Glutamatergic neuron (in vitro differentiated cells): Measurements from ENCODE around the gene SSB. TPM values are rescaled to one million over a fixed set of nuclear protein-coding genes. Genes with fewer than 3 reads are reported as not detected.
"Not testable (repeated sequence)": the region's sequence is repeated elsewhere in the genome, so short reads cannot be mapped to it uniquely, and the experiment has no call there.

Experiments used
- DNase-seq: peaks from one replicate; pipeline ENCODE4 v3.0.0; 2022
- H3K27ac Mint-ChIP-seq: one replicate; pipeline ENCODE4 v1.8.0; 2020; ENCODE audit warnings: mild to moderate bottlenecking, mixed read lengths, inconsistent platforms; ENCODE audit not compliant: unreplicated experiment
- H3K27me3 Mint-ChIP-seq: one replicate; pipeline ENCODE4 v1.8.0; 2020; ENCODE audit warnings: mild to moderate bottlenecking, moderate library complexity, mixed read lengths, inconsistent platforms; ENCODE audit not compliant: unreplicated experiment
- H3K36me3 Mint-ChIP-seq: one replicate; pipeline ENCODE4 v1.8.0; 2020; ENCODE audit warnings: mild to moderate bottlenecking, mixed read lengths, inconsistent platforms; ENCODE audit not compliant: unreplicated experiment
- H3K4me1 Mint-ChIP-seq: one replicate; pipeline ENCODE4 v1.8.0; 2020; ENCODE audit warnings: mild to moderate bottlenecking, low read depth, mixed read lengths, inconsistent platforms; ENCODE audit not compliant: unreplicated experiment
- H3K4me3 Mint-ChIP-seq: one replicate; pipeline ENCODE4 v1.8.0; 2020; ENCODE audit warnings: mild to moderate bottlenecking, mixed read lengths, inconsistent platforms; ENCODE audit not compliant: unreplicated experiment
- H3K9me3 Mint-ChIP-seq: one replicate; pipeline ENCODE4 v1.8.0; 2020; ENCODE audit warnings: mild to moderate bottlenecking, moderate library complexity, mixed read lengths, inconsistent platforms; ENCODE audit not compliant: unreplicated experiment
- CTCF ChIP-seq: fragments of 200-600 bp; sonication (generic); IDR thresholded peaks from one replicate; pipeline ENCODE4 v1.5.0; 2021; ENCODE audit not compliant: partially characterized antibody, unreplicated experiment
- total RNA-seq: library from RNA; stranded (reverse); fragmentation: NEBNext Ultra II Directional; extraction: Animal tissue kit (Norgen Biotek cat#: 25700); gene quantifications from one replicate; pipeline ENCODE4 v1.2.1, GENCODE V29; 2021; ENCODE audit not compliant: unreplicated experiment

SSB gene
- total RNA-seq, 1 donor from 2014 or later, result 79.0 TPM

- no peaks in the 10 kb centered on the region for H3K4me1 Mint-ChIP-seq
- no peak for DNase-seq
- no peak overlapping the region for H3K4me3 Mint-ChIP-seq
- TF ChIP-seq CTCF, result no peak
- H3K27me3 Mint-ChIP-seq, result no peaks in the 10 kb centered on the region
- no peak overlapping the region for H3K27ac Mint-ChIP-seq
- H3K9me3 Mint-ChIP-seq, result no peaks in the 10 kb centered on the region
- H3K36me3 Mint-ChIP-seq, result no peaks in the 10 kb centered on the region
These were observed 9.6 kb downstream of the SSB start for GRCh38 chr2:169808221-169808620.

- H3K36me3 Mint-ChIP-seq, result peaks cover 9% of the 10 kb centered on the region
- H3K27me3 Mint-ChIP-seq, result no peaks in the 10 kb centered on the region
These were observed 17.2 kb downstream of the SSB start for GRCh38 chr2:169815849-169816248.

GRCh38 chr2:169816961-169817360 lies 18.3 kb downstream of the SSB start:
- DNase-seq, H3K27me3 Mint-ChIP-seq, H3K36me3 Mint-ChIP-seq, H3K4me3 Mint-ChIP-seq, H3K4me1 Mint-ChIP-seq, H3K9me3 Mint-ChIP-seq, H3K27ac Mint-ChIP-seq: not testable (repeated sequence)

More at GRCh38 chr2:169815849-169816248, 17.2 kb downstream of the SSB start:
- H3K4me3 Mint-ChIP-seq, result no peak overlapping the region
- no peak for DNase-seq
- H3K27ac Mint-ChIP-seq, result no peak overlapping the region
- TF ChIP-seq CTCF, result no peak
- no peaks in the 10 kb centered on the region for H3K4me1 Mint-ChIP-seq
- peaks cover 3% of the 10 kb centered on the region for H3K9me3 Mint-ChIP-seq

GRCh38 chr2:169817369-169817768 lies 18.7 kb downstream of the SSB start:
- not testable (repeated sequence) for DNase-seq, H3K4me3 Mint-ChIP-seq, H3K4me1 Mint-ChIP-seq, H3K9me3 Mint-ChIP-seq, H3K36me3 Mint-ChIP-seq, H3K27ac Mint-ChIP-seq, H3K27me3 Mint-ChIP-seq

GRCh38 chr2:169818241-169818640 lies 19.6 kb downstream of the SSB start:
- TF ChIP-seq CTCF, result no peak
- Mint-ChIP-seq H3K4me1 (no peaks in the 10 kb centered on the region), H3K27ac (no peak overlapping the region), H3K4me3 (no peak overlapping the region), H3K27me3 (no peaks in the 10 kb centered on the region), H3K36me3 (peaks cover 9% of the 10 kb centered on the region), H3K9me3 (peaks cover 3% of the 10 kb centered on the region)
- DNase-seq, result no peak

- no peak overlapping the region for H3K27ac Mint-ChIP-seq
- DNase-seq, result no peak
These were observed 20.4 kb downstream of the SSB start for GRCh38 chr2:169819106-169819505.

GRCh38 chr2:169820101-169820500 lies 21.4 kb downstream of the SSB start:
- H3K36me3 Mint-ChIP-seq, H3K4me3 Mint-ChIP-seq, H3K27me3 Mint-ChIP-seq, H3K4me1 Mint-ChIP-seq, DNase-seq, H3K9me3 Mint-ChIP-seq, H3K27ac Mint-ChIP-seq: not testable (repeated sequence)

More at GRCh38 chr2:169819106-169819505, 20.4 kb downstream of the SSB start:
- H3K9me3 Mint-ChIP-seq, result peaks cover 3% of the 10 kb centered on the region
- TF ChIP-seq CTCF, result no peak
- H3K4me1 Mint-ChIP-seq, result peaks cover 4% of the 10 kb centered on the region
- H3K36me3 Mint-ChIP-seq, result peaks cover 9% of the 10 kb centered on the region
- H3K4me3 Mint-ChIP-seq, result no peak overlapping the region
- no peaks in the 10 kb centered on the region for H3K27me3 Mint-ChIP-seq
